Measurements from ENCODE around the gene ASIP. TPM values are rescaled to one million over a fixed set of nuclear protein-coding genes. Genes with fewer than 3 reads are reported as not detected.

The ASIP gene
- total and polyA plus RNA-seq, 2 of the 13 experiments (the other 11 are each of a cell fraction or from before 2014, with no cell fraction given) = not detected

GRCh38 chr20:34215711-34216381 is 25.4 kb upstream of the ASIP start (continued):
- TF ChIP-seq PLSCR1 (CRISPR knock-in tag; IDR thresholded peaks at IDR 0.05; ENCODE audit: borderline replicate concordance) (no peak), HOMEZ (CRISPR knock-in tag; IDR thresholded peaks at IDR 0.05; ENCODE audit: low read depth) (0 out of 2 replicates have a peak, but pooled peaks have one; percentile 59), NFYC (CRISPR knock-in tag; IDR thresholded peaks at IDR 0.05) (peak; percentile 35; the same call in 1 of the 2 replicates), KDM3A (CRISPR knock-in tag; IDR thresholded peaks at IDR 0.05; ENCODE audit: low read depth) (0 out of 2 replicates have a peak, but pooled peaks have one; percentile 72), PAF1 (CRISPR knock-in tag; IDR thresholded peaks at IDR 0.05) (no peak), GFI1 (CRISPR knock-in tag; IDR thresholded peaks at IDR 0.05; ENCODE audit: borderline replicate concordance) (0 out of 2 replicates have a peak, but pooled peaks have one; percentile 31), SRSF1 (optimal IDR thresholded peaks at IDR 0.05; ENCODE audit: low read depth, low read length) (peak; percentile 70), ZNF468 (CRISPR knock-in tag; IDR thresholded peaks at IDR 0.05) (no peak), KDM5B (CRISPR knock-in tag; IDR thresholded peaks at IDR 0.05; ENCODE audit: borderline replicate concordance) (peak; percentile 92; the same call in 1 of the 2 replicates), REPIN1 (CRISPR knock-in tag; IDR thresholded peaks at IDR 0.05; ENCODE audit: borderline replicate concordance, low read depth) (peak; percentile 81; the same call in 1 of the 2 replicates), RFXANK (CRISPR knock-in tag; IDR thresholded peaks at IDR 0.05) (no peak), RNF2 (conservative IDR thresholded peaks at IDR 0.05; ENCODE audit: low read depth) (peak; percentile 92), ARNT2 (CRISPR knock-in tag; IDR thresholded peaks at IDR 0.05; ENCODE audit: low read depth) (peak; percentile 81), TAF1 (CRISPR knock-in tag; IDR thresholded peaks at IDR 0.05) (peak; percentile 35; the same call in 1 of the 2 replicates), ZNF296 (CRISPR knock-in tag; conservative IDR thresholded peaks at IDR 0.05) (no peak), FOXJ3 (CRISPR knock-in tag; IDR thresholded peaks at IDR 0.05; ENCODE audit: borderline replicate concordance) (no peak), USF2 (IDR thresholded peaks at IDR 0.05; ENCODE audit: low read depth, low read length) (no peak), USF2 (CRISPR knock-in tag; IDR thresholded peaks at IDR 0.05; ENCODE audit: borderline replicate concordance) (no peak; the same call in 1 of the 2 replicates), ZNF747 (CRISPR knock-in tag; IDR thresholded peaks at IDR 0.05; ENCODE audit: borderline replicate concordance) (0 out of 2 replicates have a peak, but pooled peaks have one; percentile 37), ZNF891 (CRISPR knock-in tag; IDR thresholded peaks at IDR 0.05) (peak; percentile 96), MTF2 (CRISPR knock-in tag; IDR thresholded peaks at IDR 0.05; ENCODE audit: borderline replicate concordance) (peak; percentile 100), ZNF552 (CRISPR knock-in tag; IDR thresholded peaks at IDR 0.05; ENCODE audit: borderline replicate concordance) (no peak; the same call in 1 of the 2 replicates), ZNF274 (CRISPR knock-in tag; IDR thresholded peaks at IDR 0.05) (peak; percentile 91), TOPORS (CRISPR knock-in tag; IDR thresholded peaks at IDR 0.05) (no peak), MAX (IDR thresholded peaks at IDR 0.05) (peak; percentile 82), WIZ (CRISPR knock-in tag; IDR thresholded peaks at IDR 0.05) (peak; percentile 94), KMT2A (CRISPR knock-in tag; IDR thresholded peaks at IDR 0.05) (peak; percentile 90), SPEN (CRISPR knock-in tag; IDR thresholded peaks at IDR 0.05; ENCODE audit: low read depth) (peak; percentile 73)

Data from HepG2 (cell line).